ENCODE data around the gene KRTAP26-1. TPM values are rescaled to one million over a fixed set of nuclear protein-coding genes. Genes with fewer than 3 reads are reported as not detected.

Gene KRTAP26-1
- polyA plus RNA-seq, 4 donors, result not detected

DNA sequence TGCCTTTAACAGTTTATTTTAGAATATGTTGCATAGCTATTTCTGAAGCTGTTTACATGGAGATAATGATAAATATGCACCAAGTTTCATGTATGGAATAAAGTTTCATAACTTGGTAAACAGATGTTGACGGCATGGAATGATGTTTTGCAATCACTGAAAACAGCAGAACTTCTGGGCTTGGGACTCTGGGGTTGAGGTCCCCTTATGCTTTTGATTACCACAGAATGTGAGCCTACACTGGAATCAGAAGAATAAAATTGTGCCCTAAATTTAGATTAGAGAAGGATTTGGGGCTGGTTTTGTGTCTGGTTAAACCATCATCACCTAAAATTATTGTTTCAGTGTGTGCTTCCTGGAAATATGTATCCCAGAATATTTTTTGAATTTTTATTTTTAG lies 48.5 kb downstream of the KRTAP26-1 start:
- no peak for DNase-seq (ENCODE audit: low read depth in 4 of 4, low spot score in 2 of 4)

DNA sequence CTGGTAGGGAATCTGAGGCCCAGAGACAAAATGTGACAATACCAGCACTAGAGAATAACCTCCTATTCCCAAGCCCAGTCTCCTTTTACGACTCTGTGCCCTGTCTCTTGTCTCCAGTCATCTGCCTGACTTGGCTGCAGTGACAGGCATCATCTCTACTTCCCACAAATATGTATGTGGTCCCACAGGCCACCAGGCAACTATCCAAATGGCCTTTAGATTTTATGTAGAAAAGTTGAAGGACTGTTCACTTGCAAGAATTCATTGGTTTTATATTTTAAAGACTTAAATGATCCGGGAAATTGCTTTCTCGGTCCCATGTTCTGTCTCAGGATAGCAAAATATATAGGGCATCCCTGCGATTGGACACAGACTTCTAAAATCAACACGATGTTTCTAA lies 49.0 kb downstream of the KRTAP26-1 start:
- no peak for DNase-seq (ENCODE audit: low read depth in 4 of 4, low spot score in 2 of 4)

DNA sequence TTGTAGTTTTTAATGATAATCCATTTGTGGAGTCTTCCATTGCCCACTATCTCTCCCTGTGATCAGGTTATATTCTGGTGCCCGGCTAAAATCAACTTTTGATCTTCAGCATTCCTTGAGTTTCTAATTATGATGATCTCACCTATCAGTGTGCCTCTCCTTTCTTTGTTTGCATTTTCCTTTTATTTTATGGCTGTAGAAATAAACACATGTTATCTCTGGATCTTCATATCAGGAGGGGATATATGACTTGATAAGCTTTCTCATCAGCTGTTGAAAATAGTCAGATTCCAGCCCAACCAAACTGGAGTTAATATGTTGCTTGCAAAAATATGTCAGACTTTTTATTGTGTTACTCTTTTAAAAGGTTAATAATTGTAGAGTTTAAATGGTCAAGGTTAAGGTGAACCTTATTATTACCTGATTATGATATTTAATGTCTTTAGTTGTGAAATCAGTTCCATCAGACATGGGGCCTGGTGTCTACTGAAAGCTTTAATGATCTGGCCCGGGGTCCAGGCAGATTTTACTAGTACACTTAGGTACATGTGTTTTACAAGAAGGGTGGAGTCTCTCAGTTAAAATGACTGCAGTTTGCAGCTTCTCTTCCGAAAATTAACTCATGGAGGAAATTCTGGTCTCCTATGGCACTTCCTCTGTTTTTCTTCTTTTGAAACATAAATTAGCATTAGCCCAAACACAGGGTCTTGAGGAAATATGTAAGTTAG lies 50.1 kb downstream of the KRTAP26-1 start:
- no peak for DNase-seq (ENCODE audit: low read depth in 4 of 4, low spot score in 2 of 4)

Other genes with a start within 250 kb of the KRTAP26-1 start
- gene CLDN17, start 153.5 kb downstream of the KRTAP26-1 start, polyA plus RNA-seq (ENCODE audit: insufficient read length in 4 of 4), result not detected
- gene CLDN8, start 104.2 kb downstream of the KRTAP26-1 start, polyA plus RNA-seq (ENCODE audit: insufficient read length in 4 of 4), result 100 to 1,000 TPM in 1 of 4 donors, 10 to 100 TPM in 3; 42.1 to 110 (median 60.0) TPM
- not detected for gene KRTAP24-1, start 37.4 kb downstream of the KRTAP26-1 start, polyA plus RNA-seq (ENCODE audit: insufficient read length in 4 of 4)
- not detected for gene KRTAP25-1, start 30.8 kb downstream of the KRTAP26-1 start, polyA plus RNA-seq (ENCODE audit: insufficient read length in 4 of 4)
- gene KRTAP27-1, start 17.4 kb upstream of the KRTAP26-1 start, polyA plus RNA-seq (ENCODE audit: insufficient read length in 4 of 4), result not detected
- gene KRTAP23-1, start 28.3 kb upstream of the KRTAP26-1 start, polyA plus RNA-seq (ENCODE audit: insufficient read length in 4 of 4), result not detected
- gene KRTAP13-2, start 52.0 kb upstream of the KRTAP26-1 start, polyA plus RNA-seq (ENCODE audit: insufficient read length in 4 of 4), result not detected
- not detected for gene KRTAP13-1, start 75.7 kb upstream of the KRTAP26-1 start, polyA plus RNA-seq (ENCODE audit: insufficient read length in 4 of 4)
- not detected for gene KRTAP13-3, start 105.6 kb upstream of the KRTAP26-1 start, polyA plus RNA-seq (ENCODE audit: insufficient read length in 4 of 4)
- not detected for gene KRTAP13-4, start 109.9 kb upstream of the KRTAP26-1 start, polyA plus RNA-seq (ENCODE audit: insufficient read length in 4 of 4)
- not detected for gene KRTAP15-1, start 120.0 kb upstream of the KRTAP26-1 start, polyA plus RNA-seq (ENCODE audit: insufficient read length in 4 of 4)
- not detected for gene KRTAP19-1, start 160.1 kb upstream of the KRTAP26-1 start, polyA plus RNA-seq (ENCODE audit: insufficient read length in 4 of 4)
- gene KRTAP19-2, start 167.1 kb upstream of the KRTAP26-1 start, polyA plus RNA-seq (ENCODE audit: insufficient read length in 4 of 4), result not detected
- gene KRTAP19-3, start 171.7 kb upstream of the KRTAP26-1 start, polyA plus RNA-seq (ENCODE audit: insufficient read length in 4 of 4), result not detected
- not detected for gene KRTAP19-4, start 176.8 kb upstream of the KRTAP26-1 start, polyA plus RNA-seq (ENCODE audit: insufficient read length in 4 of 4)
- gene KRTAP19-5, start 181.8 kb upstream of the KRTAP26-1 start, polyA plus RNA-seq (ENCODE audit: insufficient read length in 4 of 4), result not detected
- not detected for gene KRTAP19-6, start 221.5 kb upstream of the KRTAP26-1 start, polyA plus RNA-seq (ENCODE audit: insufficient read length in 4 of 4)
- not detected for gene KRTAP19-7, start 241.0 kb upstream of the KRTAP26-1 start, polyA plus RNA-seq (ENCODE audit: insufficient read length in 4 of 4)